ENCODE results near the gene CCND3. TPM values are rescaled to one million over a fixed set of nuclear protein-coding genes. Genes with fewer than 3 reads are reported as not detected.

The CCND3 gene
- total RNA-seq, 8 experiments from 2014 or later = 10.3 to 32.6 (median 19.0) TPM

DNA sequence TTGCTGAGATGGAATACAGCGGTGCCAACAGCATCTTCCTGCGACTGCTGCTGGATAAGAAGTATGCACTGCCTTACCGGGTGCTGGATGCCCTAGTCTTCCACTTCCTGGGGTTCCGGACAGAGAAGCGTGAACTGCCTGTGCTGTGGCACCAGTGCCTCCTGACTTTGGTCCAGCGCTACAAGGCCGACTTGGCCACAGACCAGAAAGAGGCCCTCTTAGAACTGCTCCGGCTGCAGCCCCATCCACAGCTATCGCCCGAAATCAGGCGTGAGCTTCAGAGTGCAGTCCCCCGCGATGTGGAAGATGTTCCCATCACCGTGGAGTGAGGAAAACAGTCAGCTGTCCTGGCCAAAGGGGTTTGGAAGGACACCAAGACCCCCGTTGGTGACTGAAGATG lies 9.2 kb downstream of the CCND3 start:
- ATAC-seq (replicated peaks in 6 of 8) = no peak
- H3K4me3 ChIP-seq = no peak overlapping the region
- no peaks in the 10 kb centered on the region for H3K4me1 ChIP-seq (replicated peaks in 1 of 2)
- in situ Hi-C loops (cut with MboI; ENCODE audit: low pct_unique_long_range_greater_than_20kb in 2 of 9, low sequenced_read_pairs in 9 of 9, unreplicated experiment in 9 of 9) = loop anchor here in 3 of 9 experiments (10.0 to 25.0 kb wide), 2 partner anchors 105 to 112 kb away; no protein-coding TSS in a partner anchor
- WGBS, 10 experiments = 90 to 100% (median 99%) methylated on average over 1 to 15 of the region's 15 CpGs; no CpG with 5 or more reads in 4 of the 10 experiments
- H3K27ac ChIP-seq = no peak overlapping the region

DNA sequence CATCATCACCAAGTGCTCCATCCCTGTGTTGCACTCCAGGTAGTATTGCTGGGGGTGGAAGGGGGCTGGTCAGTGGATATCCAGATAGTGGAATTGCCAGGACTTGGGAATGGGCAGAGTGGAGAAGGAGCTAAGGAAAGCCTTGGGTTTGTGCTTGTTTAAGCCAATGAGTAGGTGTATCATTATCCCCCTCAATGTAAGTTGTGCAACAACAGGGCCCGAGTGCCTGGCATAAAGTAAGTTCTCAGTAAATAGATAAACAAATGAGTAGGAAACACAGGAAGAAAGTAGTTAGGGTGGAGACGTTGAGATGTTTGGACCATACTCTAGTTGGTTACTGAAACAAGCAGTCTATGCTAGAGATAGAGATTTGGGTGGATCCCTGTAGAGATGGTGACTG lies 9.8 kb downstream of the CCND3 start:
- Histone ChIP-seq H3K27ac (no peak overlapping the region), H3K4me3 (no peak overlapping the region), H3K4me1 (replicated peaks in 1 of 2) (no peaks in the 10 kb centered on the region)
- 14 to 100% (median 91%) methylated on average over 1 to 2 of the region's 2 CpGs; no CpG with 5 or more reads in 2 of the 10 experiments for WGBS, 10 experiments
- in situ Hi-C loops (cut with MboI; ENCODE audit: low pct_unique_long_range_greater_than_20kb in 2 of 9, low sequenced_read_pairs in 9 of 9, unreplicated experiment in 9 of 9) = loop anchor here in 3 of 9 experiments (10.0 to 25.0 kb wide), 2 partner anchors 106 to 113 kb away; no protein-coding TSS in a partner anchor
- no peak for ATAC-seq (replicated peaks in 6 of 8)

DNA sequence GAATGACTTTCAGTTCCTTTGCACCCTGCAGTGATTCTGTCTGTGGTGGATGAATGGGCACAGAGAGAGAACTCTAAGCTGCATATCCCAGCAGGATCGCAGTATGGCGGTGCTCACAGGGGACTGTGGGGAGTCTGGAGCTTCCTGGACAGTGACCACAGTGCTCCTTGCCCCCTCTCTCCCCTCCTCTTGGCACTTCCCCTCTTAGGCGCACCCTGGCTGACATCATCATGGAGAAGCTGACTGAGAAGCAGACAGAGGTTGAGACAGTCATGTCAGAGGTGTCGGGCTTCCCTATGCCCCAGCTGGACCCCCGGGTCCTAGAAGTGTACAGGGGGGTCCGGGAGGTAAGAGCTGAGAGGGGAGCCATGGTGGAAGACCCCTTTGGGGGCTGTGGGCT lies 11.7 kb downstream of the CCND3 start:
- in situ Hi-C loops (cut with MboI; ENCODE audit: low pct_unique_long_range_greater_than_20kb in 2 of 9, low sequenced_read_pairs in 9 of 9, unreplicated experiment in 9 of 9) = loop anchor here in 3 of 9 experiments (10.0 to 25.0 kb wide), 3 partner anchors 107 to 135 kb away; no protein-coding TSS in a partner anchor

DNA sequence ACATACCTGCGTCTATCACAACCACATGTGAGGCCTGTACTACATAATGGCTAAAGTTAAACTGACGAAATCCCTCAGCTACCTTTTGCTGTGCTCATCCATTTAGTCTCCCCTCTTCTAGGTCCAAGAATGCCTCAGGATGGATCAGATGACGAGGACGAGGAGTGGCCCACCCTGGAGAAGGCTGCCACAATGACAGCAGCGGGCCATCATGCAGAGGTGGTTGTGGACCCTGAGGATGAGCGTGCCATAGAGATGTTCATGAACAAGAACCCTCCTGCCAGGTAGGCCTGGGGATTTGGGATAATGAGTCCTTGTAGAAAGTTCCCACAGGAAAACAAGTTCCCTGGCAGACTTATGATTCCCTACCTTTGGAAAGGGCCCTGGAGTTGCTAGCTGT lies 14.4 kb downstream of the CCND3 start:
- Histone ChIP-seq H3K4me3 (no peak overlapping the region), H3K4me1 (replicated peaks in 1 of 2) (peaks cover 5 to 9% of the 10 kb centered on the region in 2 donors), H3K27ac (no peak overlapping the region)
- WGBS, 10 experiments = 0 to 100% (median 95%) methylated on average over 1 to 4 of the region's 6 CpGs; no CpG with 5 or more reads in 6 of the 10 experiments
- no peak for ATAC-seq (replicated peaks in 6 of 8)
- in situ Hi-C loops (cut with MboI; ENCODE audit: low pct_unique_long_range_greater_than_20kb in 2 of 9, low sequenced_read_pairs in 9 of 9, unreplicated experiment in 9 of 9) = loop anchor here in 3 of 9 experiments (10.0 to 25.0 kb wide), 2 partner anchors 110 to 132 kb away; no protein-coding TSS in a partner anchor

More for the DNA sequence above, 11.7 kb downstream of the CCND3 start:
- no peak overlapping the region for H3K27ac ChIP-seq
- ATAC-seq (replicated peaks in 6 of 8) = no peak
- 64 to 100% methylated on average over 3 of the region's 6 CpGs; no CpG with 5 or more reads in 8 of the 10 experiments for WGBS, 10 experiments
- no peaks in the 10 kb centered on the region for H3K4me1 ChIP-seq (replicated peaks in 1 of 2)
- H3K4me3 ChIP-seq = no peak overlapping the region

DNA sequence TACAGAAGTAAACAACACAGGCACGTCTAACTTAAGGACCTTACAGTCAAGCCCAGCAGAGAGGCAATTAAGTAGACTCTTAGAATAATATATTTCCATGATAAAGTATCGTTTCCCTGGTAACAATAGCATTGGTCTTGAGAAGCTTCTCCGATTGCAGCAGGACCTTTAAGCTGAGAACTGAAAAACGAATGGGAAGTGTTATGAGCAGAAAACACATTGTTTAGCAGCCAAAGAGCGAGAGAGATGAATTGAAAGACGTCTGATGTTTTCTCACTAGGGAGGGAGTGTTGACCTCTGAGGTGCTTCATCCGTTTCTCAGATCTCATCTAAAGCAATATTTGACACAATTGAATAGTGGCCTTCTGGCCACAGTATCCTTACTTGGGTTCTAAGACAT lies 19.5 kb downstream of the CCND3 start:
- Histone ChIP-seq H3K4me3 (peak overlapping the region; percentile 78 to 99 (median 89)), H3K4me1 (replicated peaks in 1 of 2) (peaks cover 15 to 20% of the 10 kb centered on the region in 2 donors), H3K27ac (no peak overlapping the region)
- ATAC-seq (replicated peaks in 6 of 8) = no peak
- WGBS, 10 experiments = 0 to 13% (median 3%) methylated on average over 1 to 7 of the region's 7 CpGs; no CpG with 5 or more reads in 1 of the 10 experiments
- in situ Hi-C loops (cut with MboI; ENCODE audit: low pct_unique_long_range_greater_than_20kb in 2 of 9, low sequenced_read_pairs in 9 of 9, unreplicated experiment in 9 of 9) = loop anchor here in 2 of 9 experiments (10.0 to 25.0 kb wide), 2 partner anchors 127 to 135 kb away; partner anchors contain the start of genes FRS3 (in 1 of the 2), PRICKLE4 (in 1 of the 2) and TOMM6 (in 1 of the 2)

DNA sequence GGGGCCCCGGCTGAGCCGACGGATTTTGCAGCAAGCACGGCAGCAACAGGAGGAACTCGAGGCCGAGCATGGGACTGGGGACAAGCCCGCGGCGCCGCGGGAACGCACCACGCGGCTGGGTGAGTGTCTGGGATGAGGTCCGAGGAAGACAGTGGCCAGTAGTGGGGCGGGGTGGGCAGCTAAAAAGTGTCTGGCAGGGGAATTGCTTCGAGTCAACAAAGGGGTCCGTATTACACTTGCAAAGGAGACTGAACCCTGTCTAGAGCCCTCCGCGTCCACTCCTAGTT lies 20.0 kb downstream of the CCND3 start:
- in situ Hi-C loops (cut with MboI; ENCODE audit: low pct_unique_long_range_greater_than_20kb in 2 of 9, low sequenced_read_pairs in 9 of 9, unreplicated experiment in 9 of 9) = loop anchor here in 2 of 9 experiments (10.0 to 25.0 kb wide), 2 partner anchors 127 to 134 kb away; partner anchors contain the start of genes FRS3 (in 1 of the 2), PRICKLE4 (in 1 of the 2) and TOMM6 (in 1 of the 2)
- 0 to 3% (median 0%) methylated on average over 2 to 8 of the region's 20 CpGs; no CpG with 5 or more reads in 6 of the 10 experiments for WGBS, 10 experiments
- Histone ChIP-seq H3K4me3 (peak overlapping the region; percentile 78 to 99 (median 89)), H3K4me1 (replicated peaks in 1 of 2) (peaks cover 15 to 20% of the 10 kb centered on the region in 2 donors), H3K27ac (peak overlapping the region; percentile 98 to 99)
- peak; percentile 10 to 35 (median 27) for ATAC-seq (replicated peaks in 6 of 8)

DNA sequence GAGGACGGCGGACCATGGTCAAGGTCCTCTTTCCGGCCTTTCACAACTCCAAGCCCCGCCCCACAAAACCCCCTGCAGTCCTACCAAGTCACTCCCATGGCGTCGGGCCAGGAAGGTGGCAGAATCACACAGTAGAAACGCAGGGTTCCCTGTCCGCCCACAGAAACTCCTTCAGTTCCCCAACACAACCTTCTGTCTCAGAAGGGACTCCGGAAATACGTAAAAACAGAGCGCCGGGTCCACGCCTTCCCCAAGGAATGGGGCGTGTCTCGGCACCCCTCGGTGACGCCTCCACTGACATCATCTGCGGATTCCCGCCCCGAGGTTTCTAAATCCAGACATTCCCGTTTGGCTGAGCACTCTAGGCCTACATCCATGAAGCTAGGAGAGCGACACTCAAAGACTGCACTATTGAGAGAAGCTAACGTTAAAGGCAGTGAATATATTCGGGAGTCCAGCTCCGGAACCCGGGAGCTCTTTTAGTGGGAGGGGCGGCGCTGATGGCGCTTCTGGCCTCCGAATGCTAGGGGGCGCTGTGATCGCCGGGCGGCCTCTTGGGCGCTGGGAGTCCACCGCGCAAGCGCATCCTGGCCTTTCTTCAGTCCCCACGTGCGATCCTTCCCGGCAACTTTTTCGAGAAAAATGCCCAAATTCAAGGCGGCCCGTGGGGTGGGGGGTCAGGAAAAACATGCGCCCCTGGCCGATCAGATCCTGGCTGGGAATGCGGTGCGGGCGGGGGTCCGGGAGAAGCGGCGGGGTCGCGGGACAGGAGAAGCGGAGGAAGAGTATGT lies 20.5 kb downstream of the CCND3 start, which contains the start of the genes BYSL and MED20:
BYSL (plus strand) TSS at position 579 of the 791 bp plus-strand sequence; CDS start at position 643, 64 bp downstream.
MED20 (minus strand) TSS at position 219 of the 791 bp plus-strand sequence; CDS start at position 98, 121 bp downstream.
- WGBS, 10 experiments = 0 to 3% (median 0%) methylated on average over 1 to 20 of the region's 55 CpGs; no CpG with 5 or more reads in 2 of the 10 experiments
- H3K4me3 ChIP-seq = peak within 1 kb of the TSS; percentile 78 to 99 (median 89)
- H3K4me1 ChIP-seq (replicated peaks in 1 of 2) = peaks cover 15 to 20% of the 10 kb centered on the region in 2 donors
- peak within 1 kb of the TSS; percentile 98 to 99 for H3K27ac ChIP-seq
- in situ Hi-C loops (cut with MboI; ENCODE audit: low pct_unique_long_range_greater_than_20kb in 2 of 9, low sequenced_read_pairs in 9 of 9, unreplicated experiment in 9 of 9) = loop anchor here in 2 of 9 experiments (10.0 to 25.0 kb wide), 2 partner anchors 126 to 134 kb away; partner anchors contain the start of genes FRS3 (in 1 of the 2), PRICKLE4 (in 1 of the 2) and TOMM6 (in 1 of the 2)
- peak; percentile 80 to 96 (median 94) for ATAC-seq (replicated peaks in 6 of 8)

DNA sequence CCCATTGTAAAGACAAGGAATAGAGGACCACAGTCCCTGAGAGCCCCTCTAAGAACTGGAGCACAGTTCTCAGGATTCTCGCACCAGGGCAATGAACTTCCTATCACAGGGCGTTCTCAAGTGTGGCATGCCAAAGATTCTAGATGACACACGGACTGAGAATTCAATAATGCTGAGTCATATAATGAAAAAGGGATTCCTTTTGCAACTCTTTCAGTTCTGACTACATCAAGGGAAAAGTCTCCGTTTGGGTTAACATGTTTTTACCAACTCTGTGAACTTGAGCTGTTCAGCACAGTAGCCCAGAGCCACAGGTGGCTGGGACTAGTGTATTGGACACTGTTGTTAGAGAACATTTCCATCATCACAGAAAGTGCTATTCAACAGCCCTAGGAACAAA lies 24.1 kb downstream of the CCND3 start:
- in situ Hi-C loops (cut with MboI; ENCODE audit: low pct_unique_long_range_greater_than_20kb in 2 of 9, low sequenced_read_pairs in 9 of 9, unreplicated experiment in 9 of 9) = loop anchor here in 1 of 9 experiments (25.0 kb wide), 1 partner anchor 130 kb away; the partner anchor contains the start of genes FRS3, PRICKLE4 and TOMM6
- ATAC-seq (replicated peaks in 6 of 8) = peak in 2 of 8 experiments; percentile 41 to 47
- H3K4me3 ChIP-seq = no peak overlapping the region
- 4 to 92% (median 60%) methylated on average over 1 to 4 of the region's 4 CpGs; no CpG with 5 or more reads in 1 of the 10 experiments for WGBS, 10 experiments
- H3K4me1 ChIP-seq (replicated peaks in 1 of 2) = peaks cover 12 to 15% of the 10 kb centered on the region in 2 donors
- no peak overlapping the region for H3K27ac ChIP-seq

DNA sequence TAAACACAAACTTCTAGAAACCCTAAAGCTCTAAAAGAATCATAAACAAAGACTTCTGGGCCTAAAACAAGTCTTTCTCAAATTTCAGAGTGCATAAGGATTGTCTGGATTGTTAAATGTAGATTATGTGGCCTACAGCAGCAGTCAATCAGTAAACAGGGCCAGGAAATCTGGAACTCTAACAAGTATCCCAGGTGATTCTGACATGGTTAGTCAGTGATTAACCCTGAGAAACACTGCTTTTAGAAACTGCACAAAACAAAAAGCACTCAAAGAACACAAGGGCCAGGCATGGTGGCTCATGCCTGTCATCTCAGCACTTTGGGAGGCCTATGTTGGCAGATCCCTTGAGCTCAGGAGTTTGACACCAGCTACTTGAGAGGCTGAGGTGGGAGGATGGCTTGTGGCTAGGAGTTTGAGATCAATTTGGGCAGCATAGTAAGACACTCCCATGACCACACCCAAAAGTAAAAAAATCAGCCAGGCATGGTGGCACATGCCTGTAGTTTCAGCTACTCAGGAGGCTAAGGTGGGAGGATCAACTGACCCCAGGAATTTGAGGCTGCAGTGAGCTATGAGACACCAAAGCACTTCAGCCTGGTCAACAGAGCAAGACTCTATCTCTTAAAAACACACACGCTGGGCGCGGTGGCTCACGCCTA lies 26.6 kb downstream of the CCND3 start:
- H3K27ac ChIP-seq = no peak overlapping the region
- in situ Hi-C loops (cut with MboI; ENCODE audit: low pct_unique_long_range_greater_than_20kb in 2 of 9, low sequenced_read_pairs in 9 of 9, unreplicated experiment in 9 of 9) = loop anchor here in 1 of 9 experiments (25.0 kb wide), 1 partner anchor 128 kb away; the partner anchor contains the start of genes FRS3, PRICKLE4 and TOMM6
- H3K4me3 ChIP-seq = no peak overlapping the region
- H3K4me1 ChIP-seq (replicated peaks in 1 of 2) = peaks cover 6 to 7% of the 10 kb centered on the region in 2 donors
- no peak for ATAC-seq (replicated peaks in 6 of 8)
- WGBS, 10 experiments = 93% methylated on average over 3 to 4 of the region's 4 CpGs; no CpG with 5 or more reads in 8 of the 10 experiments

DNA sequence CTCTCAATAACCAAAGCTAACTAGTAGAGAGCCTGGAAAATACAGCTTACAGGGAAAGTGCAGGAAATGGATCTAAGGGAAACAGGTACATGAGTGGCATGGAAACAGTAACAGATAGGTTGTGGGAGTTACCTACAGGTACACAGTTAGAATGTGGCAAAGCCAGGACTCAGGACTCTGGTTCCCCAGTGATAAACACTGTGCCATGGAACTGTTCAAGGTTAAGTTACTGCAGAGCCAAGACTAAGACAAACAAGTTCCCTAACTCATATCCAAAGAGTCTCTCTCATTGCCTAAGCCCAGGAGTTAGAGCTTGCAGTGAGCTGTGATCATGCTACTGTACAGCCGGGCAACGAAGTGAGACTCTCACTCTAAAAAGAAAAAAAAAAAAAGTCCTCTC lies 27.3 kb downstream of the CCND3 start:
- peaks cover 0 to under 1% of the 10 kb centered on the region in 2 donors for H3K4me1 ChIP-seq (replicated peaks in 1 of 2)
- no peak overlapping the region for H3K4me3 ChIP-seq
- in situ Hi-C loops (cut with MboI; ENCODE audit: low pct_unique_long_range_greater_than_20kb in 2 of 9, low sequenced_read_pairs in 9 of 9, unreplicated experiment in 9 of 9) = loop anchor here in 1 of 9 experiments (25.0 kb wide), 1 partner anchor 127 kb away; the partner anchor contains the start of genes FRS3, PRICKLE4 and TOMM6
- no peak for ATAC-seq (replicated peaks in 6 of 8)
- WGBS, 10 experiments = 80 to 100% (median 92%) methylated on average over 1 to 2 of the region's 2 CpGs; no CpG with 5 or more reads in 4 of the 10 experiments
- H3K27ac ChIP-seq = no peak overlapping the region

DNA sequence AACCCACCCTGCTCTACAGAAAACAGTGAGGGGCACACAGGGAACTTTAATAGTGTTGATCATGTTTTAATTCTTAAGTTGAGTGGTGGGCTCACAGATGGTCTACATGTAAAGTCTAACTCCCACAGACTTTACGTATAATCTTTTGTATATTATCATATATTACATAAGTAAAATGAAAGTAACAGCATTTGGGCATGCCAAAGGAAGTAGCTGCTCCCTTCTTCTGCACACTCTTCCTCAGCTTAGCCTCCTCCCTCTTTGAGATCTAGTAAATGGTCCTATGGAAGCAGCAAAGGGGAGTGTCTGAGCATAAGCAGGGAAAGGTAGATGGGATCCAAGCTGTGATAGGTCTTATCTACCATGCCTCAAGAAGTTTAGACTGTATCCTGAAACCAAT lies 31.9 kb downstream of the CCND3 start:
- in situ Hi-C loops (cut with MboI; ENCODE audit: low pct_unique_long_range_greater_than_20kb in 2 of 9, low sequenced_read_pairs in 9 of 9, unreplicated experiment in 9 of 9) = loop anchor here in 1 of 9 experiments (25.0 kb wide), 1 partner anchor 122 kb away; the partner anchor contains the start of genes FRS3, PRICKLE4 and TOMM6
- Histone ChIP-seq H3K4me1 (replicated peaks in 1 of 2) (no peaks in the 10 kb centered on the region), H3K27ac (no peak overlapping the region), H3K4me3 (no peak overlapping the region)
- WGBS, 10 experiments = 83 to 100% (median 100%) methylated on average over 1 of the region's 1 CpG; no CpG with 5 or more reads in 4 of the 10 experiments
- no peak for ATAC-seq (replicated peaks in 6 of 8)
